A549 (cell line): ENCODE measurements around the gene RIN1. TPM values are rescaled to one million over a fixed set of nuclear protein-coding genes. Genes with fewer than 3 reads are reported as not detected.
A peak's percentile ranks its signal among the peaks of the same experiment; 100 is the strongest.

ENCODE experiments used
- ATAC-seq, 2 experiments: fragments of 200-7000 bp in 1 of 2; fragments of >200 bp in 1 of 2; cut with Nextera tagmentation in 1 of 2; cut with Tn5 transposase in 1 of 2; 3 replicates each; pipeline versions ENCODE4 v1.8.0 to v1.9.1; 2018 to 2020; ENCODE audit warnings: mild to moderate bottlenecking in 1 of 2, moderate library complexity in 1 of 2
- CTCF ChIA-PET: fragments of 300-600 bp; sonication (Branson Sonifier 250); formaldehyde crosslinking; extraction: SDS; loops from one replicate; lab custom pipeline; 2021; ENCODE audit warnings: antibody characterized with exemption, inconsistent platforms; lab: Yijun Ruan, JAX
- POLR2A ChIA-PET: fragments of 350-600 bp; formaldehyde crosslinking; extraction: SDS; loops from one replicate; lab custom pipeline; 2021; ENCODE audit warnings: antibody characterized with exemption, inconsistent platforms; lab: Yijun Ruan, JAX
- DNase-seq, 2 experiments: peaks; one replicate each; pipeline versions ENCODE4 v3.0.0 to v3.0.0-alpha.2; 2011 to 2016; ENCODE audit warnings: low read depth in 1 of 2, low spot score in 1 of 2
- FAIRE-seq: peaks from 2 replicates; lab custom pipeline; 2011; peaks lifted over from hg19 to GRCh38; lab: Jason Lieb, UNC
- H3K27ac ChIP-seq, 2 experiments: fragments of >200 bp; sonication (Bioruptor Twin); formaldehyde crosslinking; 3 replicates each; pipeline ENCODE4 v1.5.1; 2016 to 2017
- H3K4me1 ChIP-seq: fragments of >200 bp; sonication (Bioruptor Twin); formaldehyde crosslinking; 3 replicates; pipeline ENCODE4 v1.6.1; 2016
- H3K4me2 ChIP-seq: fragments of >200 bp; sonication (Bioruptor Twin); formaldehyde crosslinking; 3 replicates; pipeline ENCODE4 v1.6.1; 2016
- H3K4me3 ChIP-seq: fragments of >200 bp; sonication (Bioruptor Twin); formaldehyde crosslinking; 3 replicates; pipeline ENCODE4 v1.5.1; 2016
- H3K9me3 ChIP-seq: fragments of >200 bp; sonication (Bioruptor Twin); formaldehyde crosslinking; 3 replicates; pipeline ENCODE4 v1.6.1; 2016
- BCL3 ChIP-seq: fragments of >200 bp; sonication (Bioruptor Twin); formaldehyde crosslinking; IDR thresholded peaks from 3 replicates; pipeline ENCODE4 v1.6.1; 2016
- CBX8 ChIP-seq: fragments of 200-600 bp; sonication (generic); IDR thresholded peaks from 2 replicates; pipeline ENCODE4 v1.6.1; 2016
- CEBPB ChIP-seq, 2 experiments: fragments of >200 bp in 1 of 2; sonication (Bioruptor Twin) in 1 of 2; formaldehyde crosslinking in 1 of 2; IDR thresholded peaks; 2 replicates each; pipeline ENCODE4 v1.6.1; 2012 to 2016
- E2F6 ChIP-seq: IDR thresholded peaks from 2 replicates; pipeline ENCODE4 v1.6.1; 2012; ENCODE audit warnings: low read depth, borderline replicate concordance
- ESRRA ChIP-seq: fragments of 150-350 bp; IDR thresholded peaks from 2 replicates; pipeline ENCODE4 v1.6.1; 2014; ENCODE audit warnings: mild to moderate bottlenecking, low read length, borderline replicate concordance
- FOSL2 ChIP-seq, 2 experiments: fragments of 450-650 bp in 1 of 2; fragments of >200 bp in 1 of 2; sonication (Bioruptor Twin) in 1 of 2; formaldehyde crosslinking; IDR thresholded peaks; 2 replicates each; pipeline versions ENCODE4 v1.5.0 to v1.6.1; 2016 to 2020; ENCODE audit warnings: mild to moderate bottlenecking in 1 of 2, moderate library complexity in 1 of 2
- HDAC2 ChIP-seq: fragments of 200-600 bp; sonication (generic); IDR thresholded peaks from 2 replicates; pipeline ENCODE4 v1.6.1; 2016
- HMGXB4 ChIP-seq: fragments of 250-450 bp; sonication (Bioruptor Pico); IDR thresholded peaks from 2 replicates; pipeline ENCODE4 v1.5.0; 2021; ENCODE audit warnings: mild to moderate bottlenecking, moderate library complexity, borderline replicate concordance
- HOXA7 ChIP-seq: fragments of 250-450 bp; sonication (Bioruptor Pico); IDR thresholded peaks from 2 replicates; pipeline ENCODE4 v1.5.0; 2020; ENCODE audit warnings: mild to moderate bottlenecking, moderate library complexity
- JUN ChIP-seq, 2 experiments: fragments of >200 bp; sonication (Bioruptor Twin); formaldehyde crosslinking; IDR thresholded peaks; 2 replicates in 1 of 2; 3 replicates in 1 of 2; pipeline ENCODE4 v1.6.1; 2016 to 2017
- KDM5A ChIP-seq: fragments of 200-600 bp; sonication (generic); IDR thresholded peaks from 2 replicates; pipeline ENCODE4 v1.6.1; 2016; ENCODE audit warnings: antibody characterized with exemption, mild to moderate bottlenecking
- MAFK ChIP-seq: fragments of 450-650 bp; IDR thresholded peaks from 2 replicates; pipeline ENCODE4 v1.6.1; 2014; ENCODE audit not compliant: partially characterized antibody
- MAX ChIP-seq: IDR thresholded peaks from 2 replicates; pipeline ENCODE4 v1.6.1; 2012
- MYC ChIP-seq: IDR thresholded peaks from 2 replicates; pipeline ENCODE4 v1.6.1; 2012; ENCODE audit warnings: mild to moderate bottlenecking, inconsistent platforms, low read length, improper control_type of control experiment, borderline replicate concordance
- NFE2L2 ChIP-seq: fragments of 150-350 bp; conservative IDR thresholded peaks from 2 replicates; pipeline ENCODE4 v1.6.1; 2014; ENCODE audit warnings: low read length
- NR3C1 ChIP-seq: fragments of >200 bp; sonication (Bioruptor Twin); formaldehyde crosslinking; IDR thresholded peaks from 3 replicates; pipeline ENCODE4 v1.6.1; 2017
- PBX3 ChIP-seq: IDR thresholded peaks from 2 replicates; pipeline ENCODE4 v1.6.1; 2012
- POLR2A ChIP-seq: IDR thresholded peaks from 2 replicates; pipeline ENCODE4 v1.6.1; 2012; ENCODE audit warnings: mild to moderate bottlenecking, low read length
- RARB ChIP-seq: fragments of 250-450 bp; sonication (Bioruptor Pico); IDR thresholded peaks from 2 replicates; pipeline ENCODE4 v1.8.0; 2021; ENCODE audit warnings: mild to moderate bottlenecking, moderate library complexity
- SMC3 ChIP-seq: fragments of >200 bp; sonication (Bioruptor Twin); formaldehyde crosslinking; IDR thresholded peaks from 3 replicates; pipeline ENCODE4 v1.6.1; 2018; ENCODE audit warnings: inconsistent platforms
- SREBF2 ChIP-seq: fragments of 450-650 bp; IDR thresholded peaks from 2 replicates; pipeline ENCODE4 v1.6.1; 2014; ENCODE audit warnings: mild to moderate bottlenecking, moderate library complexity
- TP53 ChIP-seq: fragments of 250-450 bp; sonication (Bioruptor Pico); IDR thresholded peaks from 2 replicates; pipeline ENCODE4 v1.5.0; 2021; ENCODE audit warnings: mild to moderate bottlenecking, moderate library complexity
- ZSCAN20 ChIP-seq: fragments of 250-450 bp; sonication (Bioruptor Pico); IDR thresholded peaks from 2 replicates; pipeline ENCODE4 v1.8.0; 2022; ENCODE audit warnings: mild to moderate bottlenecking, moderate library complexity
- WGBS: methylation state at CpG from one replicate; pipeline ENCODE4 v1.1.6; 2017; ENCODE audit errors: missing lambda C conversion rate; 5-methylcytosine and 5-hydroxymethylcytosine counted together
- polyA plus RNA-seq, 4 experiments: library from polyadenylated mRNA; depleted of rRNA in 3 of 4; stranded (reverse); fragments of >200 nt; fragmentation: RNase III in 1 of 4; extraction: RNeasy Plus Mini Kit Qiagen cat#74134 plus additional on column Dnase treatment in 1 of 4; gene quantifications; 2 replicates in 3 of 4; 3 replicates in 1 of 4; pipeline ENCODE4 v1.2.3, GENCODE V29; 2011 to 2017

The RIN1 gene
- polyA plus RNA-seq, 2 of the 4 experiments (the other 2 are of a cell fraction) = 2.0 to 9.3 TPM

- peak; percentile 78 to 83 for ATAC-seq
- no peaks in the 10 kb centered on the region for H3K9me3 ChIP-seq
- under 1% methylated on average over 34 of the region's 101 CpGs for WGBS
- FAIRE-seq = no peak
- peak within 1 kb of the TSS; percentile 90 to 97 for H3K27ac ChIP-seq
- peak within 1 kb of the TSS; percentile 77 for H3K4me2 ChIP-seq
- POLR2A ChIA-PET = interaction anchor here (0.5 to 1.2 kb wide), 6 partner anchors 15 to 80 kb away, joined by 3 to 7 read pairs (median 3); no protein-coding TSS in a partner anchor
- TF ChIP-seq JUN (IDR thresholded peaks at IDR 0.05) (peak in 1 of 2 experiments; percentile 60; a peak in 2 of 5 replicates), KDM5A (no peak), NFE2L2 (0 out of 2 replicates have a peak, but pooled peaks have one; percentile 1), RARB (CRISPR knock-in tag) (no peak), BCL3 (peak; percentile 57; the same call in 1 of the 3 replicates), CEBPB (IDR thresholded peaks at IDR 0.05) (peak in 1 of 2 experiments; percentile 42; a peak in 1 of 4 replicates), HDAC2 (no peak), SMC3 (no peak), E2F6 (no peak; the same call in 1 of the 2 replicates), MAX (peak; percentile 87), PBX3 (0 out of 2 replicates have a peak, but pooled peaks have one; percentile 14), ESRRA (no peak), HMGXB4 (CRISPR knock-in tag) (peak; percentile 91), NR3C1 (no peak), HOXA7 (CRISPR knock-in tag) (no peak), FOSL2 (IDR thresholded peaks at IDR 0.05) (no peak), FOSL2 (CRISPR knock-in tag; IDR thresholded peaks at IDR 0.05) (peak; percentile 4; the same call in 1 of the 2 replicates), CBX8 (no peak), POLR2A (peak; percentile 31), TP53 (CRISPR knock-in tag) (no peak), ZSCAN20 (CRISPR knock-in tag) (no peak), SREBF2 (peak; percentile 86), MAFK (no peak), MYC (peak; percentile 34; the same call in 1 of the 2 replicates)
- H3K4me3 ChIP-seq = peak within 1 kb of the TSS; percentile 88
- CTCF ChIA-PET = interaction anchor here (0.8 to 7.9 kb wide), 12 partner anchors 10 to 65 kb away, joined by 3 to 57 read pairs (median 6); partner anchors contain the start of gene RIN1
- peaks cover 39% of the 10 kb centered on the region for H3K4me1 ChIP-seq
- peak; percentile 81 to 95 for DNase-seq
Measured at GRCh38 chr11:66347425-66348276, 11.4 kb upstream of the RIN1 start, which contains the start of gene B4GAT1. B4GAT1 (minus strand) TSS chr11:66347629; CDS start chr11:66347545, 84 bp downstream.
